Breast epithelium (tissue), 3 donors: Measurements from ENCODE around the gene BCCIP.

Experiments used
- POLR2A ChIP-seq: fragments of 450-650 bp; IDR thresholded peaks from one replicate; pipeline ENCODE4 v1.6.1; 2016; ENCODE audit warnings: antibody characterized with exemption, mild to moderate bottlenecking, moderate library complexity
- POLR2AphosphoS5 ChIP-seq, 3 donors: sonication (generic); formaldehyde crosslinking; IDR thresholded peaks; one replicate each; pipeline ENCODE4 v1.6.1; 2017; ENCODE audit warnings: antibody characterized with exemption in 3 of 3
- TF ChIP-seq, protein P1 (sequence below), 3 donors: fragments of 450-650 bp; IDR thresholded peaks; one replicate each; pipeline ENCODE4 v1.5.1; 2016 to 2017; ENCODE audit warnings: antibody characterized with exemption in 3 of 3, mild to moderate bottlenecking in 3 of 3, moderate library complexity in 3 of 3

DNA sequence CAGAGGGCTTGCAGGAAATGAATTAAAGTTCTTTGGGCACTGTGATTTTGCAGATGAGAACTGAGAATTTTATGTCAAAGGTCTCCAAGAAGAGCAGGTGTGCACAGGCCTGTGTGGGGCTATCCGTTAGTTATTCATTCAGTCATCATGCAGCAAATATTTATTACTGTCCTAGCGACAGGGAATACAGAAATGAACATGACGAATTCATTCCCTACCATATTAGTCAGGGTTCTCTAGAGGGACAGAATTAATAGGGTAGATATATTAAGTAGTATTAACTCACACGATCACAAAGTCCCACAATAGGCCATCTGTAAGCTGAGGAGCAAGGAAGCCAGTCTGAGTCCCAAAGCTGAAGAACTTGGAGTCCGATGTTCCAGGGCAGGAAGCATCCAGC is 44.8 kb upstream of the BCCIP start:
- TF ChIP-seq, protein P1, sequence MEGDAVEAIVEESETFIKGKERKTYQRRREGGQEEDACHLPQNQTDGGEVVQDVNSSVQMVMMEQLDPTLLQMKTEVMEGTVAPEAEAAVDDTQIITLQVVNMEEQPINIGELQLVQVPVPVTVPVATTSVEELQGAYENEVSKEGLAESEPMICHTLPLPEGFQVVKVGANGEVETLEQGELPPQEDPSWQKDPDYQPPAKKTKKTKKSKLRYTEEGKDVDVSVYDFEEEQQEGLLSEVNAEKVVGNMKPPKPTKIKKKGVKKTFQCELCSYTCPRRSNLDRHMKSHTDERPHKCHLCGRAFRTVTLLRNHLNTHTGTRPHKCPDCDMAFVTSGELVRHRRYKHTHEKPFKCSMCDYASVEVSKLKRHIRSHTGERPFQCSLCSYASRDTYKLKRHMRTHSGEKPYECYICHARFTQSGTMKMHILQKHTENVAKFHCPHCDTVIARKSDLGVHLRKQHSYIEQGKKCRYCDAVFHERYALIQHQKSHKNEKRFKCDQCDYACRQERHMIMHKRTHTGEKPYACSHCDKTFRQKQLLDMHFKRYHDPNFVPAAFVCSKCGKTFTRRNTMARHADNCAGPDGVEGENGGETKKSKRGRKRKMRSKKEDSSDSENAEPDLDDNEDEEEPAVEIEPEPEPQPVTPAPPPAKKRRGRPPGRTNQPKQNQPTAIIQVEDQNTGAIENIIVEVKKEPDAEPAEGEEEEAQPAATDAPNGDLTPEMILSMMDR (IDR thresholded peaks at IDR 0.05): no peak
- TF ChIP-seq POLR2A: no peak
- no peak for TF ChIP-seq POLR2AphosphoS5 (IDR thresholded peaks at IDR 0.05)
